ENCODE measurements around the gene MAGEA9B.
"Not testable (repeated sequence)": the region's sequence is repeated elsewhere in the genome, so short reads cannot be mapped to it uniquely, and the experiment has no call there.

MAGEA9B gene

GRCh38 chrX:149570668-149571067 lies 16.6 kb downstream of the MAGEA9B start:
- DNase-seq, result no peak

DNA sequence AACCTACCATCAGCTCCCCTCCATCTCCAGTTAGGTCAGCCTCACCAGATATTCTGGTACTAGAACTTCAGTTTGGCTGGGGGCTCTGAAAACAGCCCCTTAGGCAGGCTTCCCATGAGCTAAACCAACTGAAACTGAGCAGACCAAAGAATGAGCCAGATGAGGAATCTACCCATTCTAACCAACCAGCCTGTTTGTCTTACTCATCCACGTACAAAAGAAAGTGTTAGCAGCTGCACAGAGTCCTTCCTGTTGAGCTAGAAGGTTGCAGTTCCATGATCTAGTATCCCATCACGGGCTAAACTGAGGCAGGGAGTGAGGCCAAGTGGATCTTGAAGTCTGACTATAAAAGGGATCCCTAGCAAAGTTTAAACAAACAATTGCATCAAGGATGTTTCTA lies 17.5 kb downstream of the MAGEA9B start:
- DNase-seq, result no peak

DNA sequence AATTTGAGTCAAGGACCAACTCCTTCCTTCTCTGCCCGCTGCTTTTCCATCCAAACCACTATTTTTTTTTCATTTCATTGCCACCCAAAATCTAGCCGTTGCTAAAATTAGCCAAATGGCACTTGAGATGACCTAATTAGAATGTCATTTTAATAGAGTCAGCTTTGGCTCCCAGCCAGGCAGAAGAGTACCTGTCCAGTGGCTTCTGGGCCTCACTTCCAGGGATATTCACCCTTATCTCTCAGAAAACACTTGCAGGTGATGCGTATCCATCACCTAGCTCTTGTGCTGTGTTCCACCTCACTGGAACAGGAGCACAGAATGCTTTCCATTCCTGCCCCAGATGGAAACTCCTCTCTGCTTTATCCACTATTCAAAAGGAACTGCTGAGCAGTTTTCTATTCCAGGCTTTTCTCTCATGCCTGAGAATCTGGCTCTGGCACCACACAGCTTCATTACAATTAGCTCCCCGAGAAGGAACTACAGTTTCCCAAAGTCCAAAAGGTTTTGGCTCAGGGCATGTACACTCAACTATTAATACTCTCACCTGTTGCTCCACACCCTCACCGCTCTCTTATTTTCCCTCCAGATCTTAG lies 18.5 kb downstream of the MAGEA9B start:
- DNase-seq, result no peak

DNA sequence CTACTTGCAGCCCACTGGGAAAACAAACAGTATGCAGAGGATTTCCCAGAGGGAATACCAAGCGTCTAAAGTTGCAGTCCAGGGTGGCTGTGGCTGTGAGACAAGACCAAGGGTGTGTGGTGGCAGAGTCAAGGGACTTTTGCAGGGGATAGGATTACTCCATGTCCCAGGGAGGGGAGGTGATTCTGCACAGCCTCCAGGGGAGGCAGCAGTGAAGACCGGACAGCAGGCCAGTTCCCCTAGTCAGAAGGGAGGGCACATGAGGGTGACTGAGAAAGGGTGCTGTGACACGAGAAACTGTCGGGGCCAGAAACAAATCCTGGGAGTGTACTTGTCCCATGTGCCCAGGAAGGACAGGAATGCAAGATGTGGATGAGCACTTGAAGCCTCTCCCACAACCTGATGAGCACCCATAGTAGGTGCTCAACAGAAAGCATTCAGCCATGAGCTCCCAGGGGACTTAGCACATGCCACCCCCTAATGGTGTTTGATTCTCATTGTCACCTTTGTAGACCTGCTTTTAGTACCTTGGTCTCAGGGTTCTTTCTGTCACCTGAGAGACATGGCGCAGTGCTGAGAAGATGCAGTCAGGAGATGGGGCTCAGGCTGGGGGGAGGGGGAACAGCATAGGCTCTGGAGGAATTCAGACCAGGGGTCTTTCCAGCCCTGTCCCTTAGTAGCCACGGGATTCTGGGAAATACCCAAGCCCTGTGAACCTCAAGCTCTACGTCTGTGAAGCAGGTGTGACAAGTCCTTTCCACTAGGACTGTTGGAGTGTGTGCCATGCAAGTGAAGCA lies 19.4 kb downstream of the MAGEA9B start:
- no peak for DNase-seq

DNA sequence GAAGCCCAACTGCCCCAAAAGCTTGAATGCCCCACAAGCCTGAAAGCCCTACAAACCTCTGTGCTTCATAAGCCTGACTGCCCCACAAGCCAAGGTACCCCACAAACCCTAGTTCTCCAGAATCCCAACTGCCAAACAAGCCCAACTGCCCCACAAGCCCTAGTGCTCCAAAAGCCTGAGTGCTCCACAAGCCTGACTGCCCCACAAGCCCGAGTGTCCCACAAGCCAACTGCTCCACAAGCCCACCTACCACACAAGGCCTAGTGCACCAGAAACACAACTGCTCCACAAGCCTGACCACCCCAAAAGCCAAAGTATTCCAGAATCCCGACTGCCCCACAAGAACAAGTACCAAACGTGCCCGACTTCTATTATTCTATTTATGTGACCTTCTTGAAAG lies 23.9 kb downstream of the MAGEA9B start:
- no peak for DNase-seq

GRCh38 chrX:149555251-149555650 lies 32.0 kb downstream of the MAGEA9B start:
- DNase-seq, result not testable (repeated sequence)

DNA sequence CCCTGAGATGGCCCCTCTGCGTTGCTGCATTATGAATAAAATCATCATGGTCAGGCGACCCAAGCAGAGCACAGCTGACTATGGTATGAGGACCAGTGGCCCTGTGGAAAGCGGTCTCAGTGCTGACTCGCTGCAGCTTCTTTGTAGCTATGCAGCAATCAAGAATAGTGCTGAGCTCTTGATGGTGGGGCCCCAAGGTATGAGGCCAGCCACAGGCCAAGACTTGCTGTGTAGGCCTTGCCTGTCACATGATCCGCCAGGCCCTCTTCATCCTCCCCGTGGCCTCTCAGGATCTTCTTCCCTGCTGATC lies 35.4 kb downstream of the MAGEA9B start:
- not testable (repeated sequence) for DNase-seq

DNA sequence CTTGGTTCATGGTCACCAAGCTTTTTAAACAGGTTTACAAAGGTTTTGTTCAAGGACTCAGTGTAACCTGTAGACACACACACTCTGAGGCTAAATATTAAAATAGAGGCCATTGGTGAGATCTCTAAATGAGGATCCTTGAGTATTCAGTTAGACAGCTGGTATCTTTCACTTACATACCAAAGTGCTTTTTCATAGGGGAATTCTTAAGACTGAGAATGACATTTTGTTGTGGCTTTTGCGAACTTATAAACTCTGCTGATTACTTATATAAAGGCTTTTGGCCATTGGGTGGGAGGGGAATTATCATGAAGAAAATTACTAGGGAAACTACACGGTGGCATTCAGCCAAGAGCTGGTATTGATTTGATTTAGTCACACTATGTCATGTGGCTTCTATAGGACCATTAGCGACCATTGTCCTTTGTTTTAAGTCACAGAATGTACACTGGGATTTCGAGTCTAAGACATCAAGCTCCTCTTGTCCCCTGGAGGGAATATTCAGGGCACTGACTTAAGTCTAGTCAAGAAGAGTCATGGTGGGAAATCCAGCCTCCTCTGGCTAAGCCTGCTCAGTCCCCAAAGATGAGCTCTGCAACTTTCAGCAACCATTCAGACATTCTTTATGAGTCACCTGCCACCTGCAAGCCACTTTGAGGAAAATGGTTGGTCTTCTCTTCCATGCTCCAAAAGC lies 35.9 kb downstream of the MAGEA9B start:
- DNase-seq, result not testable (repeated sequence)

DNA sequence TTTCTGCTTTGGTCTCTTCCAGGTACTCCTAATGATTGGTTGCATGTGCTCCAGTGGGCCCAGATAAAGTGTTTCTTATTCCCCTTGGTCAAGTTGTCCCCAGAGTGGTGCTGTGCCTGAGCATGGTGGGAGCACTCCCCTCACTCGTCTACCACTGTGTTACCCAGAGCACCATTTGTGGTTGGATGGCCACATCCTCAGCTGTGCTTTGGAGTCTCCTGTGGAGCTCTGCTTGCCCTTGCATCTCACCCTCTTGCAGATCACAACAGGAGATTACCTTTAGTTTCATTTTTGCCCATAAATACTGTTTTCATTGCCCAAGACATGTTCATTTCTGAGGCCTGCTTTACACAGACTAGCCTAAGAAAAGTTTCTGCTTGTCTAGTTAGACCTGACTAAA lies 36.8 kb downstream of the MAGEA9B start:
- not testable (repeated sequence) for DNase-seq

DNA sequence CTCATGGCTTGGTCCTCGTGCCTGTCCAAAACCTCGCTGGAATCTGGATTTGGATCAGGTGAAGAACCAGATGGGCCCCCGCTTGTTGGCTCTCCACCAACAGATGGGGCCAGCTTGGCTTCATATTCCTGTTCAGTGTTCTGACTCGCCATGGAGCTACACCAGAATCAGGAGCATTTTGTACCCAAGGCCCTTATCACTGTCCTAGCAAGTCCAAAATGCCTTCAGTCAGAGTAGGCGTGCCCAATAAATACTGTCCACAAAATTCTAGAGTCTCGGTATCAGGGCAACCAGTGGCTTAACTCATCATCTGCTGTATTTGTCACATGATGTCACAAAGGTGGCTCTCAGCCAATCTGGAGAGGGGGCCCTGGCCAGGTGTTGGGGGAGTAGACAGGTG lies 37.6 kb downstream of the MAGEA9B start, which contains the start of gene HSFX3:
TSS of gene HSFX3 (minus strand) at position 224 of the 400 bp plus-strand sequence. CDS start at position 152, 72 bp downstream.
- DNase-seq, result not testable (repeated sequence)

GRCh38 chrX:149547782-149548181 lies 39.5 kb downstream of the MAGEA9B start:
- not testable (repeated sequence) for DNase-seq

GRCh38 chrX:149546962-149547361 lies 40.3 kb downstream of the MAGEA9B start:
- DNase-seq, result not testable (repeated sequence)

DNA sequence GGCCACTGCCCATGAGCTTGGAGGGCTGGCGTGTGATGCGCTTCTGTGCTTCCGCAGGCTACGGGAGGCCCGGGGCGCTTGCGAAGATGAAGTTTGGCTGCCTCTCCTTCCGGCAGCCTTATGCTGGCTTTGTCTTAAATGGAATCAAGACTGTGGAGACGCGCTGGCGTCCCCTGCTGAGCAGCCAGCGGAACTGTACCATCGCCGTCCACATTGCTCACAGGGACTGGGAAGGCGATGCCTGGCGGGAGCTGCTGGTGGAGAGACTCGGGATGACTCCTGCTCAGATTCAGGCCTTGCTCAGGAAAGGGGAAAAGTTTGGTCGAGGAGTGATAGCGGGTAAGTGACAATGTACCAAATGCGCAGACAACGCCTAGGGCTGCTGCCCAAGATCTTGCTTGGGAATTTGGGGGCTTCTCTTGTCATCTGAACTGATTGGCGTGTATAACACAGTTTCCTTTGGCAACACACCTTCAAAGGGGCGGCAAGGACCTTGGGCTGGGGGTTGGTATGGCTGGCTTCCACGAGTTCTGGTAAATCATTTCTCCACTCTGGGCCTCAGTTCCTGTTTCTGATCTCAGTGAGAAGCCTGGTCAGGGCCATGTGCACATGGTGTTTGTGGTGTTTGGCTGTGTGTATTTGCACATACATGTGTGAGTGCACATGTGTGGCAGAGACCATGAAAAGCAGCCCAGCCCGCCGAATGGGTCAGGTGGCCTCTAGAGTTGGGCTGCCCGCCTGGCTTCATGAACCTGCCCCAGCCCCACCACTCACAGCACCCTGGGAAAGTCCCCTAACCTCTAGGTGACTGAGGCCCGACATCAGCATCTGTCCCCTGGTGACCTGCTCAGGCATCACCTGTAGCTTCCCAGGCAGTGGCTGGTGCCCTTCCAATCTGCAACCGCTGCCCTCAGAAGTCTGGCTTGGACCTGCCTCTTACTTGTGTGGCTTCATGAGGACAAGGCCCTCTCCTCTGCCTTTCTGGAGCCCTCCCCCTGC lies 41.4 kb downstream of the MAGEA9B start:
- DNase-seq, result peak in 1 of 2 donors; percentile 15

- DNase-seq, result no peak
Measured at GRCh38 chrX:149541521-149542047, 45.7 kb downstream of the MAGEA9B start.

DNA sequence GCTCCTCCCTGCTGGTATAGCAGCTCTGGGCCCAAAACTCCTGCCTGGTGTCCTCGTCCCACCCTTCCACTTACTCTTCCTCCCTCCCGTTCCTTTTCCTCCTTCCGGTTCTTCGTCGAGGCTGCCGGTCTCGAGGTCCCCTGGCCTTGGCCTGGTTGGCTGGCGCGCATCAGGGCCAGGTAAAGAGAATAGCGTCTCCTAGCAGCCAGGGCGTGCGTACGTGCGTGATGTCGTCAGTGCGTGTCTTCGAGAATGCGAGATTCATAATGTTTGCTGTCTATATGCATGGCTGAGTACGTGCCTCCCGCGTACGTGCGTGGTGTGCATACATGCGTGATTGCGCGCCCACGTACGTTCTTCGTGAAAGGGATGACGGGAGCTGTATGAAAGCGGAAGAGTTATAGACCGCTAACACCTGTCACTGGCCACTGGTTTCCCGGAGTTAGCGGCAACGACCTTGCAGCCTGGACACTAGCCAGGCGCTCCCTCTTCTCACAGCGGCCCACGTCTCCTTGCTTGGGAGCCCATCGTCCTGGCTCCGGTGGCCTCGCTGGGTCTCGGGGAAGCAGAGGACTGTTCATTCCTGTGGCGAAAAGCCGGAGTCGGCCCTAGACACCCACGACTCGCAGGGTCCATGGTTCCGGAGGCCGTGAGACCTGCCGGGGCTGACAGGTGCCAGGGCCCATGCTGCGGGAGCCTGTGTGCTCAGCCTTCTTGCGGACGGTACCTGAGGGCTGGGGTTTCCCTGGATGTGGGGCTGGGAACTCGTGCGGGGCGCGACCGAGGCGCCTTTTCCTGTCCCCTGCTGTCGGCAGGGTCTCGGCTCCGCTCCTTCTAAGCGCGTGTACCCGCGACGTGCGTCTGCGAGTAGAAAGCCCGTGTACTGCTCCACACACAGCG lies 46.4 kb downstream of the MAGEA9B start, which contains the start of gene EOLA1:
TSS of gene EOLA1 (plus strand) at position 392 of the 900 bp plus-strand sequence. CDS start 4,619 bp downstream, outside the sequence.
- peak; percentile 70 to 76 for DNase-seq

- DNase-seq, result peak; percentile 77 to 81
Measured at GRCh38 chrX:149540131-149540620, 47.1 kb downstream of the MAGEA9B start.

DNA sequence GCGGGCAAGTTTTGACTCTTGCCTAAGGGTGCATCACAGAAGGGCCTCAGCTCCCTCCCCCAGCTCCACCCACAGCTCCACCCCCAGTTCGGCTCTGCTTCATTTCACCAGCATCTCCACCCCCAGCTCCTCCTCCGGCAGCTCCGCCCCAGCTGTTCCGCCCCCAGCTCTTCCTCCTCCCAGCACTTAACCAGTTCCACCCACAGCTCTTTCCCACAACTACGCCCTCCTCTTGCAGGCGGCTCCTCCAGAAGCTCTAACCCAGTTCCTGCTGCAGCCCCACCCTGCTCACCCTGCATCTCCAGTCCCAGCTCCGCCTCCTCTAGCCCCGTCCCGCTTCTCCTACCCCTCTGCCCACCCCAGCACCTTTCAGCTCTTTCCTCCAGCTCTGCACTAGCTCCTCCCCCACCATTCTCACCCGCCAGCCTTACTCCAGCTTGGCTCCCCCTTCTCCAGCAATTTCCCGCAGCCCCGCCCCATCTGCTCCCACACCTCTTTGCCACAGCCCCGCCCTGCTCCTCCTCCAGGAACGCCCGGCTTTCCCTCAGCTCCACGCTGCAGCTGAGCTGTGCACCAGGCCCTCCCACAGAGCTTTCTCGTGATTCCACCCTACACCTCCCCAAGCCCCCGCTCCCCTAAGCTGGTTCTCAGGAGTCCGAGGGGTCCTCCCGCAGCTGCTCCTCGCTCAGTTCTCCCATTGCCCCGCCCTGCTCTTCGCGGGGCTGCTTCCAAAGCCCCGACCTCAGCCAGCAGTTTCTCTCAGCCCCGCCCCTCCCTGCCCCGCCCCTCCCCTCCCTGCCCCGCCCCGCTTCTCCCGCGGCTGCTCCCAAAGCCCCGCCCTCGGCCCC lies 47.8 kb downstream of the MAGEA9B start:
- peak; percentile 59 to 60 for DNase-seq

- not testable (repeated sequence) for DNase-seq
Measured at GRCh38 chrX:149537474-149537873, 49.8 kb downstream of the MAGEA9B start.

DNA sequence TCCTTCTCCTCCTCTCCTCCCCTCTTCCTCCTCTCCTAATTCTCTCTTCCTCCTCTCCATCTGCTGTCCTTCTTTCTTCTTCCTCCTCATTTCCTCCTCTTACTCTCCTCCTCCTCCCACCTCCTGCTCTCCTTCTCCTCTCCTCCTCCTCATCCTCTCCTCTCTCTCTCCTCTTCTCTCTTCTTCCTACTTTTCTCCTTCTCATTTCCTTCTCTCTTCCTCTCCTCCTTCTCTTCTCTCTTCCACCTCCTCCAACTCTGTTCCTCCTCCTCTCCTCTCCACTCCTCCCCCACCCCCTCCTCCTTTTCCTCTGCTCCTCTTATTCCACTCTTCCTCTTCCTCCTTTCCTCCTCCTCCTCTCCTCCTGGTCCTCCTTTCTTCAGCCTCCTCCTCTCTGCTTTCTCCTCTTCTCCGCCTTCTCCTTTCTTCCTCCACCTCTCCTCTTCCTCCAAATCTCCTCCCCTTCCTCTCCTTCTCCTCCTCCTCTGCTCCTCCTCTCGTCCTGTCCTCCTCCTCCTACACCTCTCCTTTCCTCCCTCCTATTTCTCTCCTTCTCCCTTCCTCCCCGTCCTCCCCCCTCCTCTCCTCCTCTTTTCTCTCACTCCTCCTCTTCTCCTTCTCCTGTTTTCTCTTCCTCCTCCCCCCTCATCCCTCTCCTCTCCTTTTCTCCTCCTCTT lies 52.2 kb downstream of the MAGEA9B start:
- not testable (repeated sequence) for DNase-seq

Measured in stimulated activated CD4-positive, alpha-beta T cell treated with anti-CD3 and anti-CD28 coated beads, Interleukin-2, amount 100 ng/mL, for 48 hours (primary cell).